GM12874 (cell line): ENCODE data around the gene DTX3L.

Experiments
- CTCF ChIP-seq: IDR thresholded peaks from 2 replicates; pipeline ENCODE4 v1.5.1; 2011; ENCODE audit warnings: low read depth, mild to moderate bottlenecking, control low read depth, low read length, moderate library complexity; ENCODE audit not compliant: insufficient read depth

DTX3L gene

GRCh38 chr3:122623031-122623829 lies 59.1 kb downstream of the DTX3L start:
- TF ChIP-seq CTCF: no peak
